Peyer's patch (tissue), 4 donors: ENCODE measurements around the gene ME2. TPM values are rescaled to one million over a fixed set of nuclear protein-coding genes. Genes with fewer than 3 reads are reported as not detected.
"Not testable (repeated sequence)": the region's sequence is repeated elsewhere in the genome, so short reads cannot be mapped to it uniquely, and the experiment has no call there.

Source experiments
- DNase-seq, 3 donors: peaks; one replicate each; pipeline ENCODE4 v3.0.0-alpha.2; 2017 to 2019
- H3K27ac ChIP-seq, 4 donors: fragments of 200-600 bp; sonication (generic); one replicate each; pipeline ENCODE4 v1.5.1; 2016 to 2019
- H3K27me3 ChIP-seq, 2 donors: fragments of 200-600 bp; sonication (generic); one replicate each; pipeline ENCODE4 v1.5.1; 2019
- H3K36me3 ChIP-seq, 3 donors: fragments of 200-600 bp; sonication (generic); one replicate each; pipeline ENCODE4 v1.5.1; 2016 to 2019
- H3K4me1 ChIP-seq, 4 donors: fragments of 200-600 bp; sonication (generic); one replicate each; pipeline ENCODE4 v1.5.1; 2016 to 2019
- H3K4me3 ChIP-seq, 4 donors: fragments of 200-600 bp; sonication (generic); 1 replicate in 3 of 4; 2 replicates in 1 of 4; pipeline ENCODE4 v1.5.1; 2016 to 2019; ENCODE audit warnings: mild to moderate bottlenecking in 1 of 4
- H3K9me3 ChIP-seq, 4 donors: fragments of 200-600 bp; sonication (generic); one replicate each; pipeline ENCODE4 v1.5.1; 2016 to 2019; ENCODE audit warnings: mild to moderate bottlenecking in 1 of 4
- POLR2A ChIP-seq, 2 donors: fragments of 450-650 bp; IDR thresholded peaks; one replicate each; pipeline ENCODE4 v1.5.1; 2017; ENCODE audit warnings: antibody characterized with exemption in 2 of 2, mild to moderate bottlenecking in 2 of 2, moderate library complexity in 2 of 2
- total RNA-seq, 4 donors: library from RNA; depleted of rRNA; stranded (reverse); fragments of >200 nt; gene quantifications; one replicate each; pipeline ENCODE4 v1.1.0, GENCODE V29; 2016
- TF ChIP-seq, protein P1 (sequence below), 6 experiments: fragments of 450-650 bp in 4 of 6; fragments of 200-600 bp in 2 of 6; sonication (generic) in 1 of 6; IDR thresholded peaks; one replicate each; pipeline ENCODE4 v1.5.1; 2017 to 2019; ENCODE audit warnings: antibody characterized with exemption in 6 of 6, mild to moderate bottlenecking in 3 of 6, moderate library complexity in 1 of 6

Gene ME2
- total RNA-seq, 4 donors from 2014 or later = 54.5 to 147 (median 99.1) TPM

DNA sequence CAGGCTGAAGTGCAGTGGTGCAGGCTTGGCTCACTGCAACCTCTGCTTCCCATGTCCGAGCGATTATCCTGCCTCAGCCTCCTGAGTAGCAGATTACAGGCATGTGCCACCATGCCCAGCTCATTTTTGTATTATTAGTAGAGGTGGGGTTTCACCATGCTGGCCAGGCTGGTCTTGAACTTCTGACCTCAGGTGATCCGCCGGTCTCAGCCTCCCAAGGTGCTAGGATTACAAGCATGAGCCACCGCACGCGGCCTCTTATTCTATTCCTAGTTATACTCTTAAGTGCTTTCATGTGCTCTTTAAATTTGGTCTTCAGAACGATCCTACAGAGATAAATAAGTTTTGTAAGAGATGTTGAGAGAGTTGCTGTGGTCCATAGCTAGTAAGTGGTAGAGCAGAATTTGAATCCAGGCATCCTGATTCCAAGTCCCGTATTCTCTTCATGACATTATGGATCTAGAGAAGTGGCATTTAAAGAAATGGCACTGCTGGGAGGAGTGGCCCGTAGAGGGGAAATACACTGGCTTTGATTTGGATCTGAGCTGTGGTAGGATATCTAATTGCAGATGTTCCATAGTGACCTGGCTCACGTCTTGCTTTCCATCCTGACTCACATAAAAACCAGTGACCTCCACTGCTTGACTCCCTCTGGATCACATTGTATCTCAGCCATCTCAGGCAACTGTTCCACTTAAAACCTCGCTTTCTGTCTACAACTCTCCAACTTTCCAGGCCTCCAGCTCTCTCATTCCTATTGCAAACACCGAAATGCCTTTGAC, 22.8 kb upstream of the ME2 start:
- no peaks in the 10 kb centered on the region for H3K27me3 ChIP-seq
- peaks cover 0 to 6% (median 0%) of the 10 kb centered on the region in 4 donors for H3K4me1 ChIP-seq
- DNase-seq = no peak
- no peaks in the 10 kb centered on the region for H3K36me3 ChIP-seq
- no peak for TF ChIP-seq POLR2A (IDR thresholded peaks at IDR 0.05)
- TF ChIP-seq, protein P1, sequence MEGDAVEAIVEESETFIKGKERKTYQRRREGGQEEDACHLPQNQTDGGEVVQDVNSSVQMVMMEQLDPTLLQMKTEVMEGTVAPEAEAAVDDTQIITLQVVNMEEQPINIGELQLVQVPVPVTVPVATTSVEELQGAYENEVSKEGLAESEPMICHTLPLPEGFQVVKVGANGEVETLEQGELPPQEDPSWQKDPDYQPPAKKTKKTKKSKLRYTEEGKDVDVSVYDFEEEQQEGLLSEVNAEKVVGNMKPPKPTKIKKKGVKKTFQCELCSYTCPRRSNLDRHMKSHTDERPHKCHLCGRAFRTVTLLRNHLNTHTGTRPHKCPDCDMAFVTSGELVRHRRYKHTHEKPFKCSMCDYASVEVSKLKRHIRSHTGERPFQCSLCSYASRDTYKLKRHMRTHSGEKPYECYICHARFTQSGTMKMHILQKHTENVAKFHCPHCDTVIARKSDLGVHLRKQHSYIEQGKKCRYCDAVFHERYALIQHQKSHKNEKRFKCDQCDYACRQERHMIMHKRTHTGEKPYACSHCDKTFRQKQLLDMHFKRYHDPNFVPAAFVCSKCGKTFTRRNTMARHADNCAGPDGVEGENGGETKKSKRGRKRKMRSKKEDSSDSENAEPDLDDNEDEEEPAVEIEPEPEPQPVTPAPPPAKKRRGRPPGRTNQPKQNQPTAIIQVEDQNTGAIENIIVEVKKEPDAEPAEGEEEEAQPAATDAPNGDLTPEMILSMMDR (IDR thresholded peaks at IDR 0.05) = no peak
- no peaks in the 10 kb centered on the region for H3K9me3 ChIP-seq
- no peak overlapping the region for H3K4me3 ChIP-seq
- H3K27ac ChIP-seq = no peak overlapping the region

DNA sequence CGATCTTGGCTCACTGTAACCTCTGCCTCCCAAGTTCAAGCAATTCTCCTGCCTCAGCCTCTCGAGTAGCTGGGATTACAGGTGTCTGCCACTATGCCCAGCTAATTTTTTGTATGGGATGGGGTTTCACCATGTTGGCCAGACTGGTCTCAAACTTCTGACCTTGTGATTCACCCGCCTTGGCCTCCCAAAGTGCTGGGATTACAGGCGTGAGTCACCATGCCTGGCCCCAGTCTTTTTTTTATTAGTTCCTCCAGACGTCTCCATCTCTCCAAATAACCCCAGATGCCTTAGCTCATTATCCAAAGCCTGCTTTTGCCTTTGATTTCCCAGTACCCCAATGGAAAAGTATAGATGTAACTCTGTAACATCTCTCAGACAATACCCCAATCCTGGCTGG, 21.8 kb upstream of the ME2 start:
- not testable (repeated sequence) for H3K9me3 ChIP-seq, H3K4me3 ChIP-seq, H3K27ac ChIP-seq, H3K4me1 ChIP-seq, H3K27me3 ChIP-seq, DNase-seq, H3K36me3 ChIP-seq

DNA sequence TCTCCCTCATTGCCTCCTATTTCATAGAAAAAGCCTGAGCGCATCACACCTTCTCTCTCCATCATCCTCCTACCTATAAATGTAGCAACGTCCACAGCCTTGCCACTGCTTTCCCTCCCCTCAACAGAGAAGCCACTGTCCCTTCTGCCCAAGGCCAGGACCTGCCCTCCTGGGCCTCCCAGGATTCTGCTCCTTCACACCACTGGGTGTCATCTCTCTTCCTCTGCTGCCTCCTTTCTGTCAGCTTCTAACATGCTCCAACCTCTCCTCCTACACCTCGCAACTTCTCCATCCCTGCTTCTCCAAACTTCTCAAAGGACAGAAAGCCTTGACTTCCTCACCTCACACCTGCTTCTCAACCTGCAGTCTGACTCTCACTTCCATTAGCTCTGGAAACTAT, 21.2 kb upstream of the ME2 start:
- H3K36me3 ChIP-seq = no peaks in the 10 kb centered on the region
- no peak overlapping the region for H3K27ac ChIP-seq
- H3K4me1 ChIP-seq = peaks cover 0 to 6% (median 0%) of the 10 kb centered on the region in 4 donors
- no peak overlapping the region for H3K4me3 ChIP-seq
- no peaks in the 10 kb centered on the region for H3K27me3 ChIP-seq
- no peak for TF ChIP-seq POLR2A (IDR thresholded peaks at IDR 0.05)
- TF ChIP-seq, protein P1 (IDR thresholded peaks at IDR 0.05) = peak in 3 of 6 experiments; percentile 10 to 20 (median 11)
- no peak for DNase-seq
- H3K9me3 ChIP-seq = no peaks in the 10 kb centered on the region

DNA sequence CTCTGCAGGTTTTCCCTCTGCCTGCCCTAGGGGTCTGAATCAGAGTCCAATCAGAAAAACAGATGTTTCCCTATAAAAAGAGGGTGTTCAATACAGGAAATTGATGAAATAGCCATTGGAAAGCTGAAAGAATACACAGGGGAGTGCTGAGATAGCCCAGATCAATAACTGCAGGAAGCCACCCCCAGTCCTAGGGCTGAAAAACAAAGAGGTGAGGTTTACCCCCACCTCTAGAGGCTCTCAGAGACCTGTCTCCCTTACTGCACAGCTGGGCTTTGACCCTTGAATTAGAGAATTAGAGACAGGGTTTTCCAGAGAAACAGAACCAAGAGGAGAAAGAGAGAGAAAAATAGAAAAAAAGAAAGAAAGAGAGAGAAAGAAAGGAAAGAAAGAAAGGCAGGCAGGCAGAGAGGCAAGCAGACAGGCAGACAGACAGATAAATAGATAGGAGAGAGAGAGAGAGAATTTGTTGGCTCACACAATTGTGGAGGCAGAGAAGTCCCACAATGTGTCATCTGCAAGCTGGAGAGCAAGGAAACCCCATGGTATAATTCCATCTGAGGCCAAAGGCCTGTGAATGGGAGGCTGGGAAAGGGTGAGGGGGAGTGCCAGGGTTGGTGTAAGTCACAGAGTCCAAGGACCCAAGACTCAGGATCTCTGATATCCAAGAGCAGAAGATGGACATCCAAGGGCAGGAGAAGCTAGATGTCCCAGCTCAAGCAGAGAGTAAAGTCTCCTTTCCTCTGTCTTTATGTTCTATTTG, 18.9 kb upstream of the ME2 start:
- TF ChIP-seq, protein P1 (IDR thresholded peaks at IDR 0.05) = no peak
- no peak for TF ChIP-seq POLR2A (IDR thresholded peaks at IDR 0.05)
- H3K4me3 ChIP-seq = no peak overlapping the region
- H3K36me3 ChIP-seq = no peaks in the 10 kb centered on the region
- DNase-seq = no peak
- H3K27ac ChIP-seq = no peak overlapping the region
- H3K9me3 ChIP-seq = no peaks in the 10 kb centered on the region
- peaks cover 0 to 7% (median 0%) of the 10 kb centered on the region in 4 donors for H3K4me1 ChIP-seq
- no peaks in the 10 kb centered on the region for H3K27me3 ChIP-seq

DNA sequence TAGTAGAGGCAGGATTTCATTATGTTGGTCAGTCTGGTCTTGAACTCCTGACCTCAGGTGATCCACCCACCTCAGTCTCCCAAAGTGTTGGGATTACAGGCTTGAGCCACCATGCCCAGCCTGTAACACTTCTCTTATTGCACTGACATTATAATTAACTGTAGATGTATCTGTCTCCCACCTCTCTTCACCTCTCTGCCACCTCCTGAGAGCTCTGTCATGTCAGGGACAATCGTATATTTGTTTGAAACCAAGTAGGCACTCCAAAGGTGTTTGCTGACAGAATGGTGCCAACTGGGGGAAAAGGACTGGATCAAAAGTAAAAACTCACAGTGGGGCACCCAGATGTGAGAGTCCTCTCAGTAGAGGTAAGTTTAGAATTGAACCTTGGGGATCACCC, 17.3 kb upstream of the ME2 start:
- TF ChIP-seq, protein P1 (IDR thresholded peaks at IDR 0.05) = no peak
- no peak for TF ChIP-seq POLR2A (IDR thresholded peaks at IDR 0.05)
- no peaks in the 10 kb centered on the region for H3K36me3 ChIP-seq
- DNase-seq = no peak
- no peaks in the 10 kb centered on the region for H3K9me3 ChIP-seq
- H3K4me3 ChIP-seq = no peak overlapping the region
- no peak overlapping the region for H3K27ac ChIP-seq
- H3K4me1 ChIP-seq = peaks cover 0 to 7% (median 0%) of the 10 kb centered on the region in 4 donors
- no peaks in the 10 kb centered on the region for H3K27me3 ChIP-seq

DNA sequence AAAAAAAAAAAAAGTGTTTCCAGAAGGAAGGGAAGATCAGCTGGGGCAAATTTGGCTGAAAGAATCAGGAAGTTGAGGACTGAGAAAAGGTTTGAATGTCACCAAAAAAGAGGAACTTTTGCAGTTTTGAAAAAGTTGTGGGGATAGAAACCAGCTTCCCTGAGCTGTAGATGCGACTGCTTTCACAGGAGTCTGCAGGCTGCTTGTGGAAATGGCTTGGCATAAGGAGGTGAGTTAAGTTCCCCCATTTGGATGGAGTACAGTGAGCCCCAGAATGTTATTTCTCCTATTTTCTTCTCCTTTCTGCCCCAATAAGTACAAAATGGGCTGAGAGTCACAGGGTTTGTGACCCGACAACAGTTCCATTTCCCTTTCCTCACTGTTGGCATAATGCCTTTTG, 16.5 kb upstream of the ME2 start:
- TF ChIP-seq POLR2A (IDR thresholded peaks at IDR 0.05) = no peak
- TF ChIP-seq, protein P1 (IDR thresholded peaks at IDR 0.05) = no peak
- no peak overlapping the region for H3K27ac ChIP-seq

More for the DNA sequence above, 16.5 kb upstream of the ME2 start:
- Histone ChIP-seq H3K4me3 (no peak overlapping the region), H3K27me3 (no peaks in the 10 kb centered on the region), H3K4me1 (peaks cover 0 to 7% (median 0%) of the 10 kb centered on the region in 4 donors), H3K9me3 (no peaks in the 10 kb centered on the region), H3K36me3 (no peaks in the 10 kb centered on the region)
- no peak for DNase-seq
